Cardiac muscle cell (in vitro differentiated cells and primary cell): Measurements from ENCODE around the gene LTBP3. TPM values are rescaled to one million over a fixed set of nuclear protein-coding genes. Genes with fewer than 3 reads are reported as not detected.
A peak's percentile ranks its signal among the peaks of the same experiment; 100 is the strongest.

Source experiments
- DNase-seq, 2 donors: peaks; one replicate each; pipeline versions ENCODE4 v3.0.0 to v3.0.0-alpha.2; 2010 to 2017; ENCODE audit warnings: low read depth in 1 of 2, low spot score in 1 of 2
- H3K27ac ChIP-seq: fragments of 200-600 bp; sonication (generic); 2 replicates; pipeline ENCODE4 v1.5.1; 2016
- H3K27me3 ChIP-seq: fragments of 200-600 bp; sonication (generic); 2 replicates; pipeline ENCODE4 v1.6.0; 2016; ENCODE audit warnings: control low read depth
- H3K36me3 ChIP-seq: fragments of 200-600 bp; sonication (generic); 2 replicates; pipeline ENCODE4 v1.5.1; 2016; ENCODE audit warnings: control low read depth
- H3K4me1 ChIP-seq: fragments of 200-600 bp; sonication (generic); 2 replicates; pipeline ENCODE4 v1.8.1; 2017; ENCODE audit warnings: low read depth, mild to moderate bottlenecking, mixed run types
- H3K4me3 ChIP-seq: fragments of 200-600 bp; sonication (generic); 2 replicates; pipeline ENCODE4 v1.5.1; 2016; ENCODE audit warnings: mild to moderate bottlenecking
- H3K9me3 ChIP-seq: fragments of 200-600 bp; sonication (generic); 2 replicates; pipeline ENCODE4 v1.5.1; 2017; ENCODE audit warnings: low read depth, mild to moderate bottlenecking, control low read depth
- CTCF ChIP-seq: IDR thresholded peaks from 2 replicates; pipeline ENCODE4 v1.5.1; 2012; ENCODE audit warnings: low read depth, mild to moderate bottlenecking, low read length
- polyA plus RNA-seq: library from polyadenylated mRNA; unstranded; fragments of >200 nt; fragmentation: Nextera tagmentation; extraction: Ambion mirVana; gene quantifications from 2 replicates; pipeline ENCODE4 v1.2.1, GENCODE V29; 2016
- total RNA-seq: library from RNA; depleted of rRNA; stranded (reverse); fragments of >200 nt; gene quantifications from 2 replicates; pipeline ENCODE4 v1.2.3, GENCODE V29; 2016

LTBP3 gene
- total and polyA plus RNA-seq, 2 experiments from 2014 or later = 60.9 to 98.3 TPM

GRCh38 chr11:65588199-65589054 lies 30.3 kb upstream of the LTBP3 start:
- Histone ChIP-seq H3K9me3 (no peaks in the 10 kb centered on the region), H3K27me3 (peaks cover 37% of the 10 kb centered on the region), H3K27ac (peak overlapping the region; percentile 63), H3K4me3 (no peak overlapping the region), H3K4me1 (peaks cover 17% of the 10 kb centered on the region), H3K36me3 (no peaks in the 10 kb centered on the region)
- peak; percentile 59 to 71 for DNase-seq
- peak; percentile 48 for TF ChIP-seq CTCF

GRCh38 chr11:65586676-65587075 lies 28.5 kb upstream of the LTBP3 start:
- H3K27ac ChIP-seq = peak overlapping the region; percentile 31
- H3K27me3 ChIP-seq = peaks cover 41% of the 10 kb centered on the region
- no peaks in the 10 kb centered on the region for H3K36me3 ChIP-seq
- no peak for TF ChIP-seq CTCF
- H3K9me3 ChIP-seq = no peaks in the 10 kb centered on the region
- H3K4me3 ChIP-seq = no peak overlapping the region
- DNase-seq = peak; percentile 67 to 88
- peaks cover 17% of the 10 kb centered on the region for H3K4me1 ChIP-seq

- peak overlapping the region; percentile 31 for H3K27ac ChIP-seq
- TF ChIP-seq CTCF = no peak
Observed at GRCh38 chr11:65586247-65586630, 28.1 kb upstream of the LTBP3 start.

GRCh38 chr11:65585396-65586246 lies 27.5 kb upstream of the LTBP3 start:
- Histone ChIP-seq H3K4me1 (peaks cover 17% of the 10 kb centered on the region), H3K36me3 (no peaks in the 10 kb centered on the region), H3K9me3 (no peaks in the 10 kb centered on the region), H3K4me3 (no peak overlapping the region), H3K27me3 (peaks cover 45% of the 10 kb centered on the region), H3K27ac (no peak overlapping the region)
- no peak for TF ChIP-seq CTCF
- DNase-seq = no peak

More at GRCh38 chr11:65586247-65586630, 28.1 kb upstream of the LTBP3 start:
- Histone ChIP-seq H3K36me3 (no peaks in the 10 kb centered on the region), H3K27me3 (peaks cover 45% of the 10 kb centered on the region), H3K4me1 (peaks cover 17% of the 10 kb centered on the region), H3K9me3 (no peaks in the 10 kb centered on the region), H3K4me3 (no peak overlapping the region)
- DNase-seq = no peak

GRCh38 chr11:65584723-65585171 lies 26.6 kb upstream of the LTBP3 start:
- Histone ChIP-seq H3K27ac (no peak overlapping the region), H3K4me3 (no peak overlapping the region), H3K27me3 (peaks cover 45% of the 10 kb centered on the region), H3K4me1 (peaks cover 17% of the 10 kb centered on the region), H3K9me3 (no peaks in the 10 kb centered on the region), H3K36me3 (no peaks in the 10 kb centered on the region)
- TF ChIP-seq CTCF = no peak
- DNase-seq = no peak
